ENCODE measurements around the gene LAMC1.
"Not testable (repeated sequence)": the region's sequence is repeated elsewhere in the genome, so short reads cannot be mapped to it uniquely, and the experiment has no call there.

DNA sequence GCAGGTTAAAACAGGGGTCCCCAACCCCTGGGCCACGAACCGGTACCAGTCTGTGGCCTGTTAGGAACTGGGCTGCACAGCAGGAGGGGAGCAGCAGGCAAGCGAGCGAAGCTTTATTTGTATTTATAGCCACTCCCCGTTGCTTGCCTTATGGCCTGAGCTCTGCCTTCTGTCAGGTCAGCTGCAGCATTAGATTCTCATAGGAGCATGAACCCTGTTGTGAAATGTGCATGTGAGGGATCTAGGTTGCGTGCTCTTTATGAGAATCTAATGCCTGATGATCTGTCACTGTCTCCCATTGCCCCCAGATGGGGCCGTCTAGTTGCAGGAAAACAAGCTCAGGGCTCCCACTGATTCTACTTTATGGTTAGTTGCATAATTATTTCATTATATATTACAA, 49.4 kb downstream of the LAMC1 start:
- TF ChIP-seq, protein P1, sequence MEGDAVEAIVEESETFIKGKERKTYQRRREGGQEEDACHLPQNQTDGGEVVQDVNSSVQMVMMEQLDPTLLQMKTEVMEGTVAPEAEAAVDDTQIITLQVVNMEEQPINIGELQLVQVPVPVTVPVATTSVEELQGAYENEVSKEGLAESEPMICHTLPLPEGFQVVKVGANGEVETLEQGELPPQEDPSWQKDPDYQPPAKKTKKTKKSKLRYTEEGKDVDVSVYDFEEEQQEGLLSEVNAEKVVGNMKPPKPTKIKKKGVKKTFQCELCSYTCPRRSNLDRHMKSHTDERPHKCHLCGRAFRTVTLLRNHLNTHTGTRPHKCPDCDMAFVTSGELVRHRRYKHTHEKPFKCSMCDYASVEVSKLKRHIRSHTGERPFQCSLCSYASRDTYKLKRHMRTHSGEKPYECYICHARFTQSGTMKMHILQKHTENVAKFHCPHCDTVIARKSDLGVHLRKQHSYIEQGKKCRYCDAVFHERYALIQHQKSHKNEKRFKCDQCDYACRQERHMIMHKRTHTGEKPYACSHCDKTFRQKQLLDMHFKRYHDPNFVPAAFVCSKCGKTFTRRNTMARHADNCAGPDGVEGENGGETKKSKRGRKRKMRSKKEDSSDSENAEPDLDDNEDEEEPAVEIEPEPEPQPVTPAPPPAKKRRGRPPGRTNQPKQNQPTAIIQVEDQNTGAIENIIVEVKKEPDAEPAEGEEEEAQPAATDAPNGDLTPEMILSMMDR (IDR thresholded peaks at IDR 0.05), result not testable (repeated sequence)
- TF ChIP-seq POLR2A (IDR thresholded peaks at IDR 0.05), result not testable (repeated sequence)

Data from tibial nerve (tissue), 3 donors.